OCI-LY7 (cell line): ENCODE data around the gene GBP4.

Experiments
- EZH2phosphoT487 ChIP-seq: fragments of 200-600 bp; sonication (generic); IDR thresholded peaks from 2 replicates; pipeline ENCODE4 v1.6.1; 2018; ENCODE audit warnings: low read depth, borderline replicate concordance, mild to moderate bottlenecking, mixed run types, antibody characterized with exemption, low read length, moderate library complexity, mixed read lengths
- TF ChIP-seq, protein P1 (sequence below): fragments of 200-600 bp; sonication (generic); conservative IDR thresholded peaks from 2 replicates; pipeline ENCODE4 v1.5.1; 2014; ENCODE audit warnings: mild to moderate bottlenecking, antibody characterized with exemption, low read length, moderate library complexity, mixed read lengths

DNA sequence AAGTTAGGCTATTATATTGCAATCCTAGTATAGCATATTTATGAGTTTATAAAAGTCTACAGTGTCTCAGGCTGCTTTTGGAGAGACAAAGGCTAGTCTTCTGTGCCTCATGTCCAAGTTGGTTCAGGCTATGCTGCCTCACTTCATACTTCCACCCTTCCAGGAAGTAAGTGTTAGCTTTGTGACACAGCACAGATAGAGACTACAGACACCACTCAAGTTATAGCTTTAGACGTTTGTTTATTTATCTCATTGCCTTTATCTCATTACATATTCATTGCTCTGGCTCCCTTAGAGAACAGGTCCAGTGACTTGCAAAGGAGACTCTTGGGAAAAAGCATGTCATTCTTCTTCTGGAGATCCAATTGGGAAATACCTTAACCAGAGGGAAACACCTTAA, 22.6 kb upstream of the GBP4 start:
- TF ChIP-seq, protein P1, sequence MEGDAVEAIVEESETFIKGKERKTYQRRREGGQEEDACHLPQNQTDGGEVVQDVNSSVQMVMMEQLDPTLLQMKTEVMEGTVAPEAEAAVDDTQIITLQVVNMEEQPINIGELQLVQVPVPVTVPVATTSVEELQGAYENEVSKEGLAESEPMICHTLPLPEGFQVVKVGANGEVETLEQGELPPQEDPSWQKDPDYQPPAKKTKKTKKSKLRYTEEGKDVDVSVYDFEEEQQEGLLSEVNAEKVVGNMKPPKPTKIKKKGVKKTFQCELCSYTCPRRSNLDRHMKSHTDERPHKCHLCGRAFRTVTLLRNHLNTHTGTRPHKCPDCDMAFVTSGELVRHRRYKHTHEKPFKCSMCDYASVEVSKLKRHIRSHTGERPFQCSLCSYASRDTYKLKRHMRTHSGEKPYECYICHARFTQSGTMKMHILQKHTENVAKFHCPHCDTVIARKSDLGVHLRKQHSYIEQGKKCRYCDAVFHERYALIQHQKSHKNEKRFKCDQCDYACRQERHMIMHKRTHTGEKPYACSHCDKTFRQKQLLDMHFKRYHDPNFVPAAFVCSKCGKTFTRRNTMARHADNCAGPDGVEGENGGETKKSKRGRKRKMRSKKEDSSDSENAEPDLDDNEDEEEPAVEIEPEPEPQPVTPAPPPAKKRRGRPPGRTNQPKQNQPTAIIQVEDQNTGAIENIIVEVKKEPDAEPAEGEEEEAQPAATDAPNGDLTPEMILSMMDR = no peak
- TF ChIP-seq EZH2phosphoT487 = no peak
